Cardiac muscle cell (in vitro differentiated cells and primary cell): Measurements from ENCODE around the gene GCNT2. TPM values are rescaled to one million over a fixed set of nuclear protein-coding genes. Genes with fewer than 3 reads are reported as not detected.
"Not testable (repeated sequence)": the region's sequence is repeated elsewhere in the genome, so short reads cannot be mapped to it uniquely, and the experiment has no call there.

Experiments used
- DNase-seq, 2 donors: peaks; one replicate each; pipeline versions ENCODE4 v3.0.0 to v3.0.0-alpha.2; 2010 to 2017; ENCODE audit warnings: low read depth in 1 of 2, low spot score in 1 of 2
- H3K27ac ChIP-seq: fragments of 200-600 bp; sonication (generic); 2 replicates; pipeline ENCODE4 v1.5.1; 2016
- H3K27me3 ChIP-seq: fragments of 200-600 bp; sonication (generic); 2 replicates; pipeline ENCODE4 v1.6.0; 2016; ENCODE audit warnings: control low read depth
- H3K36me3 ChIP-seq: fragments of 200-600 bp; sonication (generic); 2 replicates; pipeline ENCODE4 v1.5.1; 2016; ENCODE audit warnings: control low read depth
- H3K4me1 ChIP-seq: fragments of 200-600 bp; sonication (generic); 2 replicates; pipeline ENCODE4 v1.8.1; 2017; ENCODE audit warnings: low read depth, mild to moderate bottlenecking, mixed run types
- H3K4me3 ChIP-seq: fragments of 200-600 bp; sonication (generic); 2 replicates; pipeline ENCODE4 v1.5.1; 2016; ENCODE audit warnings: mild to moderate bottlenecking
- H3K9me3 ChIP-seq: fragments of 200-600 bp; sonication (generic); 2 replicates; pipeline ENCODE4 v1.5.1; 2017; ENCODE audit warnings: low read depth, mild to moderate bottlenecking, control low read depth
- polyA plus RNA-seq: library from polyadenylated mRNA; unstranded; fragments of >200 nt; fragmentation: Nextera tagmentation; extraction: Ambion mirVana; gene quantifications from 2 replicates; pipeline ENCODE4 v1.2.1, GENCODE V29; 2016
- total RNA-seq: library from RNA; depleted of rRNA; stranded (reverse); fragments of >200 nt; gene quantifications from 2 replicates; pipeline ENCODE4 v1.2.3, GENCODE V29; 2016
- TF ChIP-seq, protein P1 (sequence below): IDR thresholded peaks from 2 replicates; pipeline ENCODE4 v1.5.1; 2012; ENCODE audit warnings: low read depth, mild to moderate bottlenecking, low read length

Gene GCNT2
- total and polyA plus RNA-seq, 2 experiments from 2014 or later = 21.4 to 27.3 TPM

GRCh38 chr6:10565913-10566312 is 44.8 kb downstream of the GCNT2 start:
- no peak for DNase-seq
- TF ChIP-seq, protein P1, sequence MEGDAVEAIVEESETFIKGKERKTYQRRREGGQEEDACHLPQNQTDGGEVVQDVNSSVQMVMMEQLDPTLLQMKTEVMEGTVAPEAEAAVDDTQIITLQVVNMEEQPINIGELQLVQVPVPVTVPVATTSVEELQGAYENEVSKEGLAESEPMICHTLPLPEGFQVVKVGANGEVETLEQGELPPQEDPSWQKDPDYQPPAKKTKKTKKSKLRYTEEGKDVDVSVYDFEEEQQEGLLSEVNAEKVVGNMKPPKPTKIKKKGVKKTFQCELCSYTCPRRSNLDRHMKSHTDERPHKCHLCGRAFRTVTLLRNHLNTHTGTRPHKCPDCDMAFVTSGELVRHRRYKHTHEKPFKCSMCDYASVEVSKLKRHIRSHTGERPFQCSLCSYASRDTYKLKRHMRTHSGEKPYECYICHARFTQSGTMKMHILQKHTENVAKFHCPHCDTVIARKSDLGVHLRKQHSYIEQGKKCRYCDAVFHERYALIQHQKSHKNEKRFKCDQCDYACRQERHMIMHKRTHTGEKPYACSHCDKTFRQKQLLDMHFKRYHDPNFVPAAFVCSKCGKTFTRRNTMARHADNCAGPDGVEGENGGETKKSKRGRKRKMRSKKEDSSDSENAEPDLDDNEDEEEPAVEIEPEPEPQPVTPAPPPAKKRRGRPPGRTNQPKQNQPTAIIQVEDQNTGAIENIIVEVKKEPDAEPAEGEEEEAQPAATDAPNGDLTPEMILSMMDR = no peak
- H3K36me3 ChIP-seq = no peaks in the 10 kb centered on the region
- H3K4me3 ChIP-seq = no peak overlapping the region
- H3K27ac ChIP-seq = no peak overlapping the region
- no peaks in the 10 kb centered on the region for H3K4me1 ChIP-seq
- no peaks in the 10 kb centered on the region for H3K9me3 ChIP-seq
- H3K27me3 ChIP-seq = no peaks in the 10 kb centered on the region

- DNase-seq = no peak
- no peak overlapping the region for H3K4me3 ChIP-seq
- TF ChIP-seq, protein P1 = no peak
Measured at GRCh38 chr6:10567256-10568026, 46.3 kb downstream of the GCNT2 start.

DNA sequence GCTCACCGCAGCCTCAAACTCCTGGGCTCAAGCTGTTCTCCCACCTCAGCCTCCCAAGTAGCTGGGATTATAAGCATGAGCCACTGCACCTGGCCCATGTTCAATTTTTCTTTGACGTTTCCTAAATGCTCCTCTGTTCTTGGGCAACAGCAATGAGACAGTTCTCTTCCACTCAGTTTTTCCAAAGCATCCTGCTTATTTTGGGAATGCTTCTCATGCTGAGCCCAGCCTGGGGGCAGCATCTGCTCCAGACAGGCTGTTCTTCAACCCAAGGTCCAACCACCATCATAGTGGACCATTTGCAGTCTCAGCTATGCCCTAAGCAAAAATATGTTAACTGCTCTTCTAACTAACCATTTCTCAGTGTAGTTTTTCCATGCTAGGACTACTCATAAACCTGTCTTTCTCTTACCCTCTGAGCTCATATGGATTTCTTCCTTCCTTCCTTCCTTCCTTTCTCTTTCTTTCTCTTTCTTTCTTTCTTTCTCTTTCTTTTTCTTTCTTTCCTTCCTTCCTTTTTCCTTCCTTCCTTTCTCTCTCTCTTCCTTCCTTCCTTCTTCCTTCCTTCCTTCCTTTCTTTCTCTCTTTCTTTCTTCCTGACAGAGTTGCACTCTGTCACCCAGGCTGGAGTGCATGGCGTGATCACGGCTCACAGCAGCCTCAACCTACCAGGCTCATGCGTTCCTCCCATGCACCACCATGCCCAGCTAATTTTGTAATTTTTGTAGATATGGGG is 48.4 kb downstream of the GCNT2 start:
- Histone ChIP-seq H3K27me3 (no peaks in the 10 kb centered on the region), H3K4me3 (no peak overlapping the region), H3K27ac (no peak overlapping the region), H3K4me1 (no peaks in the 10 kb centered on the region), H3K36me3 (no peaks in the 10 kb centered on the region), H3K9me3 (no peaks in the 10 kb centered on the region)
- TF ChIP-seq, protein P1 = no peak
- no peak for DNase-seq

More at GRCh38 chr6:10567256-10568026, 46.3 kb downstream of the GCNT2 start:
- H3K9me3 ChIP-seq = no peaks in the 10 kb centered on the region
- no peaks in the 10 kb centered on the region for H3K36me3 ChIP-seq
- H3K27ac ChIP-seq = no peak overlapping the region
- H3K27me3 ChIP-seq = no peaks in the 10 kb centered on the region
- H3K4me1 ChIP-seq = no peaks in the 10 kb centered on the region

GRCh38 chr6:10575519-10575918 is 54.4 kb downstream of the GCNT2 start:
- H3K27ac ChIP-seq, DNase-seq, H3K9me3 ChIP-seq, H3K36me3 ChIP-seq, H3K4me1 ChIP-seq, H3K27me3 ChIP-seq, H3K4me3 ChIP-seq: not testable (repeated sequence)

DNA sequence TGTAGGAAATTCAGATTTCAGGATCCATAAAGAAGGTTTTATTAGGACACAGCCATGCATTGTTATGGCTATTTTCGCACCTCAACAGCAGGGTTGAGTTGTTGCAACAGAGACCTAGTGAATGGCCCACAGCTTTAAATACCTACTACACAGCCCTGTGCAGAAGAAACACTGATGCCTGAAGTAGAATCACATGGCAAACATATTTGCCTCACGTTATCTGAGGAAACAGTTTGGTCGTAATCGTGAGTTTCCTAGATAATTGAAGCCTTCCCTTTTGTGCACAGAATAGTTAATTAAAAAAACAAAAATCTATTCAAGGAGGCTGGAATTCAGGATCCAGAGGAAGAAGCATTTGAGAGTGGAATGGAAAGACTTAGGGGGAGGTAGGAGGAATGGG is 55.1 kb downstream of the GCNT2 start:
- Histone ChIP-seq H3K9me3 (no peaks in the 10 kb centered on the region), H3K4me3 (no peak overlapping the region), H3K36me3 (no peaks in the 10 kb centered on the region), H3K27me3 (no peaks in the 10 kb centered on the region), H3K4me1 (no peaks in the 10 kb centered on the region), H3K27ac (no peak overlapping the region)
- TF ChIP-seq, protein P1 = no peak
- no peak for DNase-seq

- Histone ChIP-seq H3K4me3 (no peak overlapping the region), H3K27ac (no peak overlapping the region), H3K4me1 (peaks cover 3% of the 10 kb centered on the region), H3K9me3 (no peaks in the 10 kb centered on the region), H3K36me3 (no peaks in the 10 kb centered on the region), H3K27me3 (no peaks in the 10 kb centered on the region)
- TF ChIP-seq, protein P1 = no peak
- no peak for DNase-seq
Measured at GRCh38 chr6:10577112-10577511, 56.0 kb downstream of the GCNT2 start.
